ENCODE measurements around the gene ABCB1.
A peak's percentile ranks its signal among the peaks of the same experiment; 100 is the strongest.
"Not testable (repeated sequence)": the region's sequence is repeated elsewhere in the genome, so short reads cannot be mapped to it uniquely, and the experiment has no call there.

ABCB1 gene

GRCh38 chr7:87464830-87465533 is 135.7 kb downstream of the ABCB1 start:
- peak; percentile 19 for DNase-seq

- no peak for DNase-seq
Observed at GRCh38 chr7:87463982-87464381, 136.7 kb downstream of the ABCB1 start.

GRCh38 chr7:87460444-87460843 is 140.2 kb downstream of the ABCB1 start:
- DNase-seq, result not testable (repeated sequence)

GRCh38 chr7:87459941-87460340 is 140.7 kb downstream of the ABCB1 start:
- DNase-seq, result no peak

GRCh38 chr7:87458148-87458547 is 142.5 kb downstream of the ABCB1 start:
- no peak for DNase-seq

GRCh38 chr7:87456247-87456646 is 144.4 kb downstream of the ABCB1 start:
- DNase-seq, result no peak
